Activated CD4-positive, CD25-positive, alpha-beta regulatory T cell (primary cell): ENCODE results near the gene SNCA.

ENCODE experiments used
- DNase-seq, 4 experiments: peaks; one replicate each; lab custom pipeline; 2025; lab: John Stamatoyannopoulos, UW

The SNCA gene

DNA sequence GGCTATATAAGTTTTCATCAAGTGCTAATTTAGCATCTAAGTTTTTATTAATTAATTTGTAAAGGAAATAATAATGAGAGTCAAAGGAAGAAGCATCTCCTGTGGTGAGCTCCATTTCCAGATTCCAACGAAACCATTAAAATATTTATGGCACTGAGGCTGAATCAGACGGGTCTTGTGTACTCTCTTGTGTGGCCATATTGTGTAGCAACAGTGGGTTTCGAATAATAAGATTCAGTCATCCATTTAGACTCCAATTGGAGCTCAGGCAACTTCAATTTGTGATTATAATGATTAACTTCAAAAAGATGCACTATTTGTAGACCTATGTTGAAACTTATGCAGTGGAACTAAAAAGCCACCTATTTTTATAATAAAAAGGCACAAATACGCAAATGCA lies 82.4 kb downstream of the SNCA start:
- no peak for DNase-seq

DNA sequence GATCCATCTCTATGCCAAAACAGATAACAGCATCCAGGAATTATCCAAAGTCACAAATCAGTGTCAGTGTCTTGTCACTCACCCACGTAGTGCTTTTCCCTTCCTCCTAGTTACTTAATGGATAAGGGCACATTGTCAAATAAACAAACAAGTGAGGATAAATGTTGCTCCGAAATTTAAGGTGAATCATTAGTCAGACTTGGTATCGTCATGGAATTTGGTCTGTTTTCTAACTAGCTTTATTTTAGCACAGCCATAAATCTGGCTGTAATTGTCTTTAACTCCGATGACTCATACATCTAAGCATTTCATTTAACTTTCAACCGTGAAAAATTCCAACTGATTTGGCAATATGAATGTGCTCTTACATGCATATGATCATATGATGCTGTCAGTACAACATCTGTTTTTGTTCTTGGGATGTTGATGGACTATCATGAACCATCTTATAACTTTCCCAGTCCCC lies 83.3 kb downstream of the SNCA start:
- DNase-seq, result no peak

DNA sequence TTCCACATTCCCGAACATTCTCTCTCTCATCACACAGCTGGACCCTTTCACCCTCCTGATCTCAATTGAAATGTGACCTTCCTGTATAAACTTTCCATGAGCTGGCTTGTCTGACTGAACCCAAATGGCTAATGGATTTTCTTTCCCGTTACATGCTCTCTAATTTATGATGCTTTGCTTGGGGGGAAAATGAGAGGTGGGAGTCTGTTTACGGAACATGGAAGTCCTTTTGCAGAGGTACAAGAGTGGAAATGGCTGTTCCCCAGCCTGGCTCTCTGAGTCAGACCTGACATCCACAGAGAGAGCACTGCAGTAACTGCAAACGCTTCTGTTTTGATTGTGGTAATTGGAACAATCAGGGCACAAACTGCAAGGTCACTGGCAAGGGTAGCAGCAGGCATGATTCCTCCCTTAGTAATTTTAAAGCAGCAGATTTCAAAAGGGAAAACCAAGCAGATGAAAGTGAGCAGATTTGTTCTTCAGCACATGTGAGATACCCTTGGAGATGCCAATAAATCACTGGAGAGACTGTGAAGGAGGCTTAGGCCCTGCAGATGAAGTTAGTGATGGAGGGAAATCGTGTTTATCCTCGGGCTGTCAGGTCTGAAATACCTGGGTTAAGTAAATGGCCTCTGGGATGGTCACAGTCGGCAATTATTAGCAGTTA lies 83.9 kb downstream of the SNCA start:
- DNase-seq, result no peak

GRCh38 chr4:89751416-89751815 lies 85.5 kb downstream of the SNCA start:
- no peak for DNase-seq

GRCh38 chr4:89746377-89746776 lies 90.6 kb downstream of the SNCA start:
- DNase-seq, result no peak

GRCh38 chr4:89745708-89746107 lies 91.3 kb downstream of the SNCA start:
- DNase-seq, result no peak

GRCh38 chr4:89744914-89745313 lies 92.0 kb downstream of the SNCA start:
- no peak for DNase-seq

DNA sequence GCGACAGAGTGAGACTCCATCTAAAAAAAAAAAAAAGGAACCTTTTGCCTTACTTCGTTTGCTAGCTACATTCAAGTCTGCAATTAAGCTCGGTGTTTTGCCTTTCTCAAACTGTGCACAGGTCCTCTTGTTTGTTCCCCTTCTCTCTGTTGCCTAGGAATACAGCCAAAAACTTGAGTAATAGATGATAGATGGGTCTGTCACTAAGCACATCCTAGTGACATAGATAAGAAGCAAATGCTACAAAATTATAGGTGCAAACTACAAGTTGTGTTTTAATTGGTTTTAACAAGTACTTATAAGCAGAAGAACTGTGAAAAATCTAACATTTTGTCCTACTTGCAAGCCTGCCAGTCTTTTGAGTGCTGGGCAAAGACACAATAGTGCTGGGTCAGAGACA lies 95.2 kb downstream of the SNCA start:
- DNase-seq, result no peak

- no peak for DNase-seq
These were observed 97.5 kb downstream of the SNCA start for GRCh38 chr4:89739311-89739988.

GRCh38 chr4:89737888-89738287 lies 99.1 kb downstream of the SNCA start:
- DNase-seq, result no peak

- DNase-seq, result no peak
These were observed 103.0 kb downstream of the SNCA start for GRCh38 chr4:89733946-89734345.

GRCh38 chr4:89727238-89727637 lies 109.7 kb downstream of the SNCA start:
- no peak for DNase-seq

- no peak for DNase-seq
These were observed 111.7 kb downstream of the SNCA start for GRCh38 chr4:89725268-89725667.

DNA sequence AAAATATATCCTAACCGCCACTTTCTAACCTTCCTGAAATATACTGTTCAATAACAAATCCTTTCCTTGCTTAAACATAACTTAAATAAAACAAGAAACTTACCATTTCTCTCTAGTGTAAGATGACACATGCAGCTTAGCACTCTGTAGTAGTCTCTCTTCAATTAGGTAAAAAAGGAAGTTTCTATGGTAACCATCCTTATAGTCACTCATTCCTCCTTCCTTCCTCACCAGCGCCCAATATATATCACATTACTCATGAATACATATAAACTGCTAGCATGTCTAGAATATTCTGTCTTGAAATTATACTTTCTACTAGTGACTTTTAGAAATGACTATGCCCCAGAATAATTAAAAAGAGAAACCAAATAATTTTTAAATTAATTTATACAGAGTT lies 112.2 kb downstream of the SNCA start:
- no peak for DNase-seq

- DNase-seq, result no peak
These were observed 113.9 kb downstream of the SNCA start for GRCh38 chr4:89723096-89723495.

GRCh38 chr4:89722517-89722916 lies 114.4 kb downstream of the SNCA start:
- DNase-seq, result no peak

- DNase-seq, result no peak
These were observed 116.0 kb downstream of the SNCA start for GRCh38 chr4:89720981-89721380.

- DNase-seq, result no peak
These were observed 117.3 kb downstream of the SNCA start for GRCh38 chr4:89719536-89720090.

DNA sequence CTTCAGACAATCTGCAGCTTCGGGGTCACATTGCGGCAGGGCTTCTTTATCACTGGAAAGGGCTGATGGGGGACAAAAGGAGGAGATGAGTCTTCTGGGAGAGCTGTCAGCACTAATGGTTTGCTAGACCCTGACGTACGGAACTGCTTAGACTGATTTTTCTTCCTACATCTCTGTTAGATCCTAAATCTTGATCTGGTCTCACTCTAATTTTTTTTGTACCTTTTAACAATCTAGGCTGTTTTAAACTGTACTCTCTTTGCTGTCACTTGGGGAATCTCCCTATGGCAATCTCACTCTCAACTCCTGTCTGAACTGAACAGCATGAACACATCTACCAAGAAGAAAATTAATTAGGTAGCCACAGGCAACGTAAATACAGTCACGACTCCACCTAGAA lies 120.1 kb downstream of the SNCA start:
- DNase-seq, result no peak

DNA sequence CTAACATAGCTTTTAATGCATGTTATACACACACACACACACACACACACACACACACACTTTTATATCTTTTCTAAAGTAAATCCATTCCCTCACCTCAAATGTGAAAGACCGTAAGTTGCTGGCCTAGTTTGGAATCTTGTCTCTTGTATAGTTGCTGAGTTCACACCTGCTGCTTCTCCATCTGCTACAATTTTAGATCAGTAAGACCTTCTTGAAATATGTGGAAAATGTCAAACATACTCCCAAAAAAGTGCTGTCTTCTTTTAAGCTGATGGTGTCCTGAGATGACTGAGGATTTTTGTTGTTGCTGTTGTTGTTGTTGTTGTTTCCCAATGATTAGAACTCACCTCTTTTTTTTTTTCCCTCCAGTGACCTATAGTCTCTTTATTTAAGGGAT lies 121.3 kb downstream of the SNCA start:
- DNase-seq, result no peak

DNA sequence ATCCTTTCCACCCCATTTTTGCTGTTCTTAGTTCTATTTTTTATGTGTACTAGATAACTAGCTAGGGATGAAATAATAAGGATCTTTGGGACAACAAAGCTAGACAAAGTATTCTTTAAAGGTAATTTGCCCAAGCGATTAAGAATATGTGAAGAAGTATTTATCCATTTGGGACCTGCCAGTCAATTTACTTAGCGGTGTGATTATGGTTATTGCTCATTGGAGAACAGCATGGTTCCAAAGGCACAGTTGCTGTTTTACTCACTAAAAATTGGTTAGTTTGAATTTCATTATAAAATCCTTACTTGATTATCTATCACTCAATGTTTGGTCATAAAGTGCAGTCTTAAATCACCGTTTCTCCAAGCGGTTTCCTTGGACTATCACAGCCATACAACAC lies 124.1 kb downstream of the SNCA start:
- DNase-seq, result no peak

DNA sequence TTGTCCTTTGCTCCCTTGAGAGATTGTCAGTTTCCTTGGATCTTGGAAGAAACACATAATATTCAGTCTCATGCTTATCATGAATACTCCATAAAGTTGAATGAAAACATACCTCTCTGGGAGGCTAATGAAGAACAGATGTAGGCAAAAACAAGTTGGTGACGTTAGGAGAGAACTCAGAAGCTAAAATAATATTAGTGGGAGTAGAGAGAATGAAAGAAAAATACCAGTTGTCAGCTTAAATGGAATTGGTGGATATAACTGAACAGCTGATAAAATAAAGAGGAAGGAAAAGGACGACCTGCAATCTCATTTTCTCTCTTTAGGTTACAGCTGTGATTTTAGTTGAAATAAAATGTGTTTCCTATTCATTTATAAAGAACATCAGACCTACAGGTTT lies 124.8 kb downstream of the SNCA start:
- no peak for DNase-seq

- no peak for DNase-seq
These were observed 128.0 kb downstream of the SNCA start for GRCh38 chr4:89708903-89709421.
